ENCODE results near the gene CNKSR2.

The CNKSR2 gene

GRCh38 chrX:21683941-21684340, 309.7 kb downstream of the CNKSR2 start:
- no peak for DNase-seq

GRCh38 chrX:21691512-21692018, 317.3 kb downstream of the CNKSR2 start:
- DNase-seq: no peak

- no peak for DNase-seq
These were observed 324.1 kb downstream of the CNKSR2 start for GRCh38 chrX:21698272-21698671.

- DNase-seq: no peak
These were observed 324.9 kb downstream of the CNKSR2 start for GRCh38 chrX:21699136-21699535.

GRCh38 chrX:21700275-21700674, 326.1 kb downstream of the CNKSR2 start:
- no peak for DNase-seq

- DNase-seq: no peak
These were observed 326.7 kb downstream of the CNKSR2 start for GRCh38 chrX:21700967-21701366.

- DNase-seq: no peak
These were observed 328.5 kb downstream of the CNKSR2 start for GRCh38 chrX:21702725-21703124.
